Astrocyte of the spinal cord (primary cell): Measurements from ENCODE around the gene P3H4.

Experiments
- DNase-seq: peaks from one replicate; pipeline ENCODE4 v3.0.0; 2011; ENCODE audit warnings: low read depth, low spot score
- H3K4me3 ChIP-seq: 2 replicates; pipeline ENCODE4 v1.5.1; 2011; ENCODE audit warnings: low read depth, mild to moderate bottlenecking, low read length, moderate library complexity
- CTCF ChIP-seq: IDR thresholded peaks from 2 replicates; pipeline ENCODE4 v1.5.1; 2012; ENCODE audit warnings: low read depth, mild to moderate bottlenecking, low read length, inconsistent platforms
- in situ Hi-C: cut with HindIII; loops from 2 replicates; pipeline ENCODE4 v1.10.0; 2017; ENCODE audit warnings: low sequenced_read_pairs

Gene P3H4

DNA sequence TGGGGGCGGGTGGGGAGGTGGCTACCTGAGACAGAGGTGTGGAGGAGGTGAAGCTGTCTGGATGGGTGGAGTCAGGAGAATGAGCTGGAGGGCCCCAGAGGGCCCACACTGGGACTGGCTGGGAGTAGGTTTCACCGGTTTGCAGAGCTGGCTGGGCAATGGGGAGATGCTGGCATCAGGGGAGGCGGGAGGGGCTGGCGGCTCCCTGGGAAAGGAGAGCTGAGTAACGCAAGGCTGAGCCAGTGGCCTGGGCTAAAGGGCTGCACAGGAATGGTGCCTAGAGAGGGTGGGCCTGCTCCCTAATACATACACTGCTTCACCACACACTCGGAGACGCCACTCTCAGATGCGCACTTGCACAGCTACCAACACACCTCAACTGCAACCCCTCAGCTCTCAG lies 12.4 kb downstream of the P3H4 start:
- no peak for TF ChIP-seq CTCF
- DNase-seq: no peak
- in situ Hi-C loops: no loop called here
- no peak overlapping the region for H3K4me3 ChIP-seq

GRCh38 chr17:41797377-41797776 lies 14.4 kb downstream of the P3H4 start:
- in situ Hi-C loops: no loop called here
- no peak overlapping the region for H3K4me3 ChIP-seq
- TF ChIP-seq CTCF: no peak
- DNase-seq: no peak

DNA sequence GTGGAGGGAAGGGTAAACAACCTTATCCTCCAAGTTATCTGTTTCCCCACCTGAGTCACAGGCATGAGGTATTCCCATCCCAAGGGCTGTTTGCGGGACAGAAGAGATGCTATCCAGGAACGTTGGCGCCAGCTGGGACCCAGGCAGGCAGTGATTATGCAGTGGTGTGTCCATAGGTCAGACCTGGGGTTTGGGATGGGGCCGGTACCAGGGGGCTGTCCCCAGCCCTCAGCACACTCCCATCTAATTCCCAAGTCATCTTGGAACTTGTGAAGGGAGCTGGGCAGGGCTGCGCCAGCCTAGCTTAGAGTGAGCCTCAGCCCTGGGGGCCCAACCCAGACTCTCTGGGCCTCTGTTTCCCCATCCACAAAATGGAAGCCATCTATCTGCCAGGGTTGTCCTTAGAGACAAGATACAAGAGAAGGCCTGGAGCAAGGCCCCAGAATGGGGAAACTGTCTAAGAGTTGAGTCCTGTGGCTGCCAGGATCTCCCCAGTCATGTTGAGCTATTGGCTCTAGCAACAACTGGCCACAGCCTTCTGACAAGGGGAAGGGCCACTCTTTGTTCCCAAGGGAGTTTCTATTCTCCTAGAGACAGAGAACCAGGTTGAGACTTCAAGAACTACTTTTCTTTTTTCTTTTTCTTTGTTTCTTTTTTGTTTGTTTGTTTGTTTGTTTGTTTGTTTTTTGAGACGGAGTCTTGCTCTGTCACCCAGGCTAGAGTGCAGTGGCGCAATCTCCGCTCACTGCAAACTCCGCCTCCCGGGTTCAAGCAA lies 15.4 kb downstream of the P3H4 start:
- H3K4me3 ChIP-seq: no peak overlapping the region
- no peak for TF ChIP-seq CTCF
- DNase-seq: no peak
- in situ Hi-C loops: no loop called here

GRCh38 chr17:41794540-41794975 lies 17.2 kb downstream of the P3H4 start:
- no peak overlapping the region for H3K4me3 ChIP-seq
- in situ Hi-C loops: no loop called here
- DNase-seq: no peak
- no peak for TF ChIP-seq CTCF

GRCh38 chr17:41793784-41794539 lies 17.8 kb downstream of the P3H4 start:
- DNase-seq: no peak
- H3K4me3 ChIP-seq: no peak overlapping the region
- TF ChIP-seq CTCF: no peak
- in situ Hi-C loops: no loop called here

DNA sequence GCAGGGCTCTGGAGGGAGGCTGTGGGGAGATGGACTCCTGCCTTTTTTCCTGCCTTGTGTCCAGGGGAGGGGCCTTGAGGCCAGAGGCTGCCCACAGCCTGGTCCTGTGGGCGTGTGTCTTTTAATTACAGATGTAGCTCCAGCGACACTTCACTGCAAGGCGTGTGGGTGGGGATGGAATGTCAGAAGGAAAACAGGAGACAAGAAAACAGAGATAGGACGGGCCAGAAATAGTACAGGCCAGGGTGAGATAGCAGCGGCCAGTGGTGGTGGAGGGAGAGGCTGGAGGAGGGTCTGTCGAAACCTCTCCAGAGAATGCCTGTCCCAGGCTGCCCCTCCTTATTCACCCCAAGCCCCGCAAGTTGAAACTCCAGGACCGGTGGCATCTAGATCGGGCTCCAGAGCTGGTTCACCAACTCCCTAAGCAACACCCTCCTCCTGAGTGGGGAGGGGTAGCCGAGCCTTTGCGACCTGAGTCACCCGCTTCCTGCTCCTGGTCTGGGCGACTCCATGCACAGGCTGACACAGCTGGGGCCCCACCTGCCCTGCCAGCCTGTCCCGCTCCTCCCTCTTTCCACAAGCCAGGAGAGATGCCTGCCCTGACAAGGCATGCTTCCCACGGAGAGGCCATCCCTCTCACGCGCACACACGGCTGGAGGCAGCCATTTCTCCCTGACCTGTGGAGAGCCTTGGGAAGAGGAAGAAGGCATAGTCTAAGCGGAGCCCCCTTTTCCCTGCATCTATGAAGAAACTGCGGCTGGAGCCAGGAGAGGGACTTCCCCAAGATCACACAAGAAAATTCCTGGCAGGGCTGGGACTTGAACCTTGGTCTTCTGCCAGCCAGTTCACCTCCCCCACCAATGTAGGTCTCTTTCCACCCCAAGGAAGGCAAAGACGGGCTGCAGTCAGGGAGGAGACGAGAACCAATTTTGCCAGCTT lies 18.6 kb downstream of the P3H4 start:
- H3K4me3 ChIP-seq: no peak overlapping the region
- DNase-seq: no peak
- in situ Hi-C loops: no loop called here
- no peak for TF ChIP-seq CTCF
